Choroid plexus epithelial cell (primary cell): ENCODE results near the gene KRT33A.
A peak's percentile ranks its signal among the peaks of the same experiment; 100 is the strongest.

Experiments
- DNase-seq: peaks from one replicate; pipeline ENCODE4 v3.0.0-alpha.2; 2010; ENCODE audit warnings: low read depth
- H3K4me3 ChIP-seq: 2 replicates; pipeline ENCODE4 v1.5.1; 2011; ENCODE audit warnings: low read depth, mild to moderate bottlenecking, control low read depth, low read length, moderate library complexity
- CTCF ChIP-seq: conservative IDR thresholded peaks from 2 replicates; pipeline ENCODE4 v1.5.1; 2011; ENCODE audit warnings: low read depth, mild to moderate bottlenecking, control low read depth, inconsistent platforms, low read length, moderate library complexity

KRT33A gene

DNA sequence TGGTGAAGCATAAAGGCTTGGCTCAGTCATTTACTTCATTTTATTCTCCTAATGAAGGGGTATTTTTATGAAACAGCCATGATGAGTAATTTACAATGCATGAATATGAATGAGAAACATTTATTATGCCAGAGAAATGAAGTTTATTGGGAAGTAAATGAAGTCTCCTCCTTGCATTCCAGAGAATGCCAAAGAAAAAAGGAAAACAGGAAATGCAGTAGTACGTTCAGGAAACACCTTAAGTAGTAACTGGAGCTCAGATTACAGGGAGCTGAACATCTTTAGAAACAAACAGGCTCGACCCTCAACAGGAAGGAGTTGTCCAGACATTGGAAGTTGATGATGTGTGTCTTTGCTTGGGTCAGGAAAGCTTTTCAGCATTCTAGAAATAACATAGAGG, 26.9 kb upstream of the KRT33A start:
- DNase-seq, result peak; percentile 65
- TF ChIP-seq CTCF, result no peak
- H3K4me3 ChIP-seq, result no peak overlapping the region

GRCh38 chr17:41369713-41370112, 19.1 kb upstream of the KRT33A start, which contains the start of gene KRT33B:
Gene KRT33B (minus strand): TSS chr17:41369813. CDS start chr17:41369750, 63 bp downstream.
- no peak for DNase-seq
- no peak for TF ChIP-seq CTCF
- H3K4me3 ChIP-seq, result no peak within 1 kb of the TSS

GRCh38 chr17:41369023-41369422, 18.4 kb upstream of the KRT33A start:
- no peak for TF ChIP-seq CTCF
- no peak overlapping the region for H3K4me3 ChIP-seq
- DNase-seq, result no peak

- no peak overlapping the region for H3K4me3 ChIP-seq
- peak; percentile 50 for DNase-seq
- no peak for TF ChIP-seq CTCF
These were observed 16.9 kb upstream of the KRT33A start for GRCh38 chr17:41367426-41368075.

DNA sequence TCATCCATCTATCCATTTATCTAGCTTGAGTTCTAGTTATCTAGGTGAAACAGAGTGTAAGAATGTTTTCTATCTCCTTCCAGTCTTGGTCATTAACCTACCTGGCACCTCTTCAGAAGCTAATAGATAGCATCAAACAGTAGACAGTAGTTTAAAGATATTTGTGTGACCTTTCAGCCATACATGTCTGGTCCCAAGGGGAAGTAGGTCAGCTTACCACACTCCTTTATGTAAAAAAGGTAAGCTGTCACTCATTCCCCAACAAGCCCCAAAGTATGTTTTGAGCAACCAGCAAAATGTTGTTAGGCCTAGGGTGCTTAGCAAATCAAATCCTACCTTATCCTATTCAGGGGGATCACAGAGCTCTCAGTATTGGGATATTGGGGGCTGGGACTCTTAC, 15.4 kb upstream of the KRT33A start:
- TF ChIP-seq CTCF, result no peak
- H3K4me3 ChIP-seq, result no peak overlapping the region
- DNase-seq, result no peak

DNA sequence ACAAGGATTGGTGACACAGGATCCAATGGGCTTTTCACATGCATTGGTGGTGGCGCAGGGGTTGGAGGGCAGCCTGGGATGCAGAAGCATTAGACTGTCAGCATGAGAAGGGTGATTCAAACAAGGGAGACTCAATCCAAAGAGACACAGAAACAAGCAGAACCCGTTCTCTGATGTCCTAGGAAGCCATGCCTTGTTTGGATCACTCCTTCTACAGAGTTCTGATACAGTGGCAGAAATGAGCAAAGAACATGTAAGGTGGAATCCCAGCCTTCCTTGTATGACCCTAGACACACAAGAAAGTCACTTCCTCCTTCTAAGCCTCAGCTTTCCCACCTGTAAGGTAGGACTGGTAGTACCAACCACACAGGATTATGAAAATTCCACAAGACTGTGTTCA, 13.3 kb upstream of the KRT33A start:
- no peak for DNase-seq
- TF ChIP-seq CTCF, result no peak
- H3K4me3 ChIP-seq, result no peak overlapping the region

- TF ChIP-seq CTCF, result no peak
- peak; percentile 41 for DNase-seq
- no peak overlapping the region for H3K4me3 ChIP-seq
These were observed 9.8 kb upstream of the KRT33A start for GRCh38 chr17:41360296-41360995.
